Activated T-helper 1 cell treated with Interleukin-2 at 50 U/mL for 16 hours (primary cell): Measurements from ENCODE around the gene EXOSC7.

Experiments
- DNase-seq: peaks from one replicate; pipeline ENCODE4 v3.0.0-alpha.2; 2020; ENCODE audit warnings: low read depth

Gene EXOSC7

DNA sequence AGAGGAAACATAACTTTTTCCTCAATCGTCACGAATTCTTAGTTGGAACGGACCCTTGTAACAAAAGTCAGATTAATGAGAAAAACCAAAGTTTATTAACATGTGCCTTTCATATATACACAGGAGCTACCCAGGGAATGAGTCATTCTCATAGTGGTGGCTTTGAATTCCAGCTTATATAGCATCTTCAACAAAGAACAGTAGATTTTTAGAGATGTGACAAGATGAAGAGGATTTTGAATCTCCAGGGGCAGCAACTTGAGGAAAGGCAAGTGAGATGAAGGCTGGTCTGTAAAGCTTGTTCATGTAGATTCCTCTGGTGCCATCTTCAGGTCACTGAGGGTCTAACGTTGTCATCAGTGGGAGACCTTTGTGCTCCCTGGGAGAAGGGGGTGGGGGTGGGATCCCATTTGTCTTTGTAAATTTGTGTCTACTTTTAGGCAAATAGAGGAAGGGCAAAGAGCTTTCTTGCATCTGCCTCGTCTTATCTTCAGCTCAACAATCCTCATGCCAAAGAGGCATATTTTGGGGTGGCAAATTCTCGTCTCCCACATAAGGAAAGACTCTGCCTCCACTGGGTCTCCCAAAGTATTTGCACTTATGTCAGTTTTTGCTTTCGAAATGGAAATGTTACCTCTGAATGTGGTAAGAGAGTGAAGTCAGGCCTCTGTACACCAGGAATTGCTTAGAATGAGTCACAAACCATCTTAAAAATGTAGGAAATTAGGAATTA lies 79.5 kb downstream of the EXOSC7 start:
- no peak for DNase-seq

DNA sequence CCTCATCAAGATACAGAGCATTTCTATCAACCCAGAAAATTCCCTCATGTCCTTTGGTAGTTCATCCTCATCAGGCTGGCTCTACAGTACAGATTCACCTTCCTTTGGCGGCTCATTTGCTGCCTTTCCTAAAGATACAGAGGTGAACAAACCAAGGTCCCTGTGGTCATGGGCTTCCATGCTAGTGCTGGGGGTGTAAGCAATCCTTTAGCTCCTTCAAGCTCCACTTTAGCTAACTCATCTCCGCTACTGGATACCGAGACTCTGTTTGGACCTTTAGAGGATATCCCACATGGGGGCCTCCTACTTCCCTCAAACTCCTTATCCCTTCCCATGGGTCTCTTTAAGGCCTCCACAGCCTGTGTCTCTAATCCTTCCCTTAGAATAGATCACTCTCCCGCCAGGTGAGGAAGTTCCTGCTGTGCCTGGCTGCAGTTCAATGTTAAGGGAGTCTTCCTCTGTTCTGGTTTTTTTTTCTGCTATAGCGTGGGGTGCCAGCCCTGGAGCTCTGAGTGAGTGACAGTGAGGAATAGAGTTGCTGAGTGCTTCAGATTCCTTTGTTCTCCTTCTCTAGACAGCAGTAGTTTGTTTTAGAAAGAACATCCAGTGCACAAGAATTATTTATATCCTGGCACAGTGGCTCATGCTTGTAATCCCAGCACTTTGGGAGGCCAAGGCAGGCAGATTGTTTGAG lies 80.7 kb downstream of the EXOSC7 start:
- no peak for DNase-seq

DNA sequence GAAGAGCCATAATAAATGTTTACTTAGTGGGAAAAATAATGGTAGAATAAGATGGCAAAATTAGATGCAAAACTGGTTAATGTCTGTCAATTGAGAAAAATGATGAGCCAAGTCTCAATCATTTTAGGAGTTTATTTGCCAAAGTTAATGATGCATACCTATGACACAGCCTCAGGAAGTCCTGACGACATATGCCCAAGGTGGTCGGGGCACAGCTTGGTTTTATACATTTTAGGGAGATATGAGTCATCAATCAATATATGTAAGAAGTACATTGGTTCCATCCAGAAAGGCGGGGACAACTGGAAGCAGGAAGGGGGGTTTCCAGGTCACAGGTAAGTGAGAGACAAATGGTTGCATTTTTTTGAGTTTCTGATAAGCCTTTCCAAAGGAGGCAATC lies 81.5 kb downstream of the EXOSC7 start:
- DNase-seq: no peak

DNA sequence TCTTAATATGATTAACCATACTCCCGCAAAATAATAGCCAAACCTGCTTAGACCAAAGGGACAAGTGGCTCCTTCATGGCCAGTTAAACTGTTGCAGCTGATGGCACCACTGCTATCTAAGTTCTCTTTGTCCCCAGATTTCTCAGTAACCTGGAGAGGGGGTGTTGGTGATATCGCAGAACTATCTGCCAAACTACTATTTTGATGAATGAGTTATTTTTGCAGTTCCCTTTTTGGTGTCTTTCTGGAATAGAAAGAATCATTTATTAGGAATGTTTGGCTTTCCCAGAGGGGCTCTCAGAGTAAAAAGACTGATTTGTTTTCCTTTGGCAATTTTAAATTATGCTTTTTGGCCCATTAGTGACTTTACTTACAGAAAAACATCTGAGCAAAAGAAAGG lies 83.1 kb downstream of the EXOSC7 start:
- DNase-seq: no peak

DNA sequence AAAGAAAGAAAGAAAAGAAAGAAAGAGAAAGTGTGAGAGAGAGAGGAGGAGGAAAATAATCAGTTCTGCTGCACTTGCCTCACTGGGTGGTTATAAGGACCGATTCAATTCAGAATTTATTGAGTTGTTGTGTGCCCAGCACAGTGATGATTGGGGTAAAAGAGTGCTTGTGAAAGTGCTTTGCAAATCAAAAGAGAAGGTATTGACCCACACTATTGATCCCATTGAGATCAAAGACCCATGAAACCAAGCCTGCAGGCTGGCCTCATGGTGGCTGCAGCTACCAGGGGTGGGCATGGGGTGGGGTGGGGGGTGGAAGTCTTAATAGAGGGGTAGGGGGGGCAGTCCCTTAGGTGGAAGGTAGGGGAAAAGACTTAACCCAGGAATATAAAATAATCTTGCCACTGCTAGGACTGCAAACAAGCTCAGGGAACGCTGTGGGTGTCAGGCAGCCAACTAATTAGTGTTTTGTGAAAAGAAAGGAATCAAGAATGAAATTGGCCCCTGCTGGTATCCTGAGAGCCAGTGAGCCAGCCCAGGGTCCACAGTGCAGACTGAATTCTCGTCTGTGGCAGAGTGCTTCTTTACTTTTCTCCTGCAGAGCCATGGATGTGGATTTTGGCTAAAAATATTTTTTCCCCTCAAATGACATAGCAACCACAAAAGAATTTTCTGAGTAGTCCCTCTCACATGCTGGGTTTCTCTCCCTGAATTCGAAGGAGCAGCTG lies 84.3 kb downstream of the EXOSC7 start:
- no peak for DNase-seq
